ENCODE measurements around the gene MANSC4. TPM values are rescaled to one million over a fixed set of nuclear protein-coding genes. Genes with fewer than 3 reads are reported as not detected.

The MANSC4 gene
- total and polyA plus RNA-seq, 9 of the 15 experiments (the other 6 are each of a cell fraction or from before 2014, with no cell fraction given): not detected

- TF ChIP-seq ZMIZ1 (IDR thresholded peaks at IDR 0.05; ENCODE audit: low read depth in 2 of 2, low read length in 2 of 2): no peak
- no peak for TF ChIP-seq DEAF1 (CRISPR knock-in tag; IDR thresholded peaks at IDR 0.05)
- TF ChIP-seq CBX1 (IDR thresholded peaks at IDR 0.05; ENCODE audit: low read depth): no peak
- no peak for TF ChIP-seq TAL1 (IDR thresholded peaks at IDR 0.05)
- TF ChIP-seq ZNF133 (CRISPR knock-in tag; IDR thresholded peaks at IDR 0.05): no peak
- TF ChIP-seq NR2F6 (CRISPR knock-in tag; IDR thresholded peaks at IDR 0.05): no peak
- no peak for TF ChIP-seq ZKSCAN1 (IDR thresholded peaks at IDR 0.05; ENCODE audit: low read depth, low read length)
- TF ChIP-seq ATF1 (CRISPR knock-in tag; IDR thresholded peaks at IDR 0.05): no peak
- peak; percentile 39; the same call in 1 of the 2 replicates for TF ChIP-seq ATF1 (tag; IDR thresholded peaks at IDR 0.05)
- TF ChIP-seq FIP1L1 (IDR thresholded peaks at IDR 0.05; ENCODE audit: low read depth, low read length, poor library complexity, severe bottlenecking): no peak
- no peak for TF ChIP-seq ARHGAP35 (IDR thresholded peaks at IDR 0.05; ENCODE audit: partially characterized antibody)
- no peak for TF ChIP-seq MBD2 (IDR thresholded peaks at IDR 0.05; ENCODE audit: borderline replicate concordance, low read depth)
- no peak for TF ChIP-seq TBL1XR1 (IDR thresholded peaks at IDR 0.05; ENCODE audit: low read length in 2 of 2)
- TF ChIP-seq SFPQ (IDR thresholded peaks at IDR 0.05; ENCODE audit: low read depth, low read length): no peak
- TF ChIP-seq HMGXB4 (CRISPR knock-in tag; IDR thresholded peaks at IDR 0.05): no peak
- TF ChIP-seq ZNF174 (CRISPR knock-in tag; IDR thresholded peaks at IDR 0.05): no peak
- no peak for TF ChIP-seq POLR3G (IDR thresholded peaks at IDR 0.05; ENCODE audit: extremely low read depth, insufficient read length, insufficient replicate concordance)
- TF ChIP-seq ZBTB5 (IDR thresholded peaks at IDR 0.05): no peak
These were observed at the start of gene MANSC4, which contains the start of gene KLHL42 (continued) for GRCh38 chr12:27779920-27780611.

Measured in K562 (cell line).